Psoas muscle (tissue), 8 donors: ENCODE results near the gene PTN. TPM values are rescaled to one million over a fixed set of nuclear protein-coding genes. Genes with fewer than 3 reads are reported as not detected.
"Not testable (repeated sequence)": the region's sequence is repeated elsewhere in the genome, so short reads cannot be mapped to it uniquely, and the experiment has no call there.

ENCODE experiments used
- ATAC-seq, 4 donors: fragments of 200-7000 bp; cut with Tn5 transposase; one replicate each; pipeline ENCODE4 v1.9.1; 2020; ENCODE audit warnings: moderate library complexity in 3 of 4, mild to moderate bottlenecking in 2 of 4
- DNase-seq, 2 donors: peaks; one replicate each; pipeline ENCODE4 v3.0.0-alpha.2; 2020
- H3K27ac ChIP-seq: fragments of 200-600 bp; one replicate; pipeline ENCODE4 v1.8.0; 2022
- H3K27me3 ChIP-seq, 3 donors: fragments of 200-600 bp in 1 of 3; one replicate each; pipeline versions ENCODE4 v1.6.1 to v1.8.0; 2013 to 2022; ENCODE audit warnings: low read length in 2 of 3, mild to moderate bottlenecking in 2 of 3, moderate library complexity in 1 of 3; ENCODE audit not compliant: insufficient read depth in 3 of 3
- H3K36me3 ChIP-seq, 2 donors: fragments of 200-600 bp in 1 of 2; one replicate each; pipeline versions ENCODE4 v1.6.1 to v1.8.0; 2013 to 2022; ENCODE audit warnings: low read depth in 1 of 2, mild to moderate bottlenecking in 1 of 2, moderate library complexity in 1 of 2; ENCODE audit not compliant: insufficient read depth in 1 of 2
- H3K4me1 ChIP-seq: fragments of 200-600 bp; one replicate; pipeline ENCODE4 v1.8.0; 2022
- H3K4me3 ChIP-seq: fragments of 200-600 bp; one replicate; pipeline ENCODE4 v1.8.0; 2022; ENCODE audit warnings: mild to moderate bottlenecking
- H3K9me3 ChIP-seq: fragments of 200-600 bp; one replicate; pipeline ENCODE4 v1.8.0; 2022
- CTCF ChIP-seq: fragments of 200-600 bp; IDR thresholded peaks from one replicate; pipeline ENCODE4 v1.8.0; 2022; ENCODE audit warnings: antibody characterized with exemption
- WGBS, 3 donors: extraction: QIAGEN DNeasy Blood & Tissue Kit; methylation state at CpG; one replicate each; pipeline versions ENCODE4 v1.1.6 to v1.1.7; 2013; 5-methylcytosine and 5-hydroxymethylcytosine counted together
- intact Hi-C, 2 donors: fragments of 100-400 bp; cut with DNase I; formaldehyde crosslinking; loops; one replicate each; pipeline versions ENCODE4 v1.11.0 to v1.14.2; 2022
- polyA plus RNA-seq, 3 donors: library from polyadenylated mRNA; stranded (reverse); fragments of 200-250 nt; gene quantifications; one replicate each; pipeline ENCODE4 v1.2.3, GENCODE V29; 2013
- total RNA-seq, 4 donors: library from RNA; stranded (reverse); fragmentation: NEBNext Ultra II Directional in 2 of 4; extraction: Animal tissue kit (Norgen Biotek cat#: 25700) in 2 of 4; gene quantifications; one replicate each; pipeline versions ENCODE4 v1.2.1 to v1.2.4, GENCODE V29; 2021 to 2023
- donor health status: healthy with polysubstance abuse.
- donor health status: DM: no; HTN: no; CAD: no; lungs with moderate emphysema.
- donor health status: Bipolar disorder and iron deficiency.
- donor health status: healthy.
- donor health status: DM: yes; HTN: yes; CAD: no.
- donor health status: DM: no; HTN: no; CAD: no.
- donor health status: DM: no; HTN: no; CAD: no.
- donor health status: DM: yes; HTN: yes; CAD: no.

Gene PTN
- total and polyA plus RNA-seq, 7 donors = 0.13 to 4.2 (median 0.61) TPM

GRCh38 chr7:137283153-137283552, 60.4 kb downstream of the PTN start:
- DNase-seq = no peak
- Histone ChIP-seq H3K27me3 (no peaks in the 10 kb centered on the region), H3K9me3 (no peaks in the 10 kb centered on the region), H3K4me3 (no peak overlapping the region), H3K36me3 (no peaks in the 10 kb centered on the region), H3K27ac (no peak overlapping the region), H3K4me1 (no peaks in the 10 kb centered on the region)
- no peak for TF ChIP-seq CTCF
- no peak for ATAC-seq
- intact Hi-C loops = no loop called here
- WGBS, 3 donors = 28 to 43% (median 32%) methylated on average over 6 of the region's 6 CpGs

- DNase-seq (no peak), ATAC-seq (no peak)
- Histone ChIP-seq H3K9me3 (no peaks in the 10 kb centered on the region), H3K4me1 (no peaks in the 10 kb centered on the region), H3K27ac (no peak overlapping the region), H3K27me3 (no peaks in the 10 kb centered on the region), H3K4me3 (no peak overlapping the region), H3K36me3 (no peaks in the 10 kb centered on the region)
- no peak for TF ChIP-seq CTCF
- intact Hi-C loops = no loop called here
These were observed 61.5 kb downstream of the PTN start for GRCh38 chr7:137282043-137282442.

GRCh38 chr7:137276189-137276588, 67.3 kb downstream of the PTN start:
- no peak overlapping the region for H3K4me3 ChIP-seq
- 65 to 75% (median 68%) methylated on average over 5 of the region's 5 CpGs for WGBS, 3 donors
- no peak for TF ChIP-seq CTCF

GRCh38 chr7:137272249-137272648, 71.3 kb downstream of the PTN start:
- intact Hi-C loops = no loop called here
- Histone ChIP-seq H3K27me3 (no peaks in the 10 kb centered on the region), H3K4me3 (no peak overlapping the region), H3K9me3 (no peaks in the 10 kb centered on the region), H3K4me1 (no peaks in the 10 kb centered on the region), H3K36me3 (no peaks in the 10 kb centered on the region), H3K27ac (no peak overlapping the region)
- 86 to 92% (median 87%) methylated on average over 5 of the region's 5 CpGs for WGBS, 3 donors
- no peak for ATAC-seq
- DNase-seq = no peak
- TF ChIP-seq CTCF = no peak

More at GRCh38 chr7:137276189-137276588, 67.3 kb downstream of the PTN start:
- intact Hi-C loops = no loop called here
- no peak for DNase-seq
- H3K4me1 ChIP-seq = no peaks in the 10 kb centered on the region
- no peak for ATAC-seq
- H3K27ac ChIP-seq = no peak overlapping the region
- H3K9me3 ChIP-seq = no peaks in the 10 kb centered on the region
- H3K27me3 ChIP-seq = no peaks in the 10 kb centered on the region
- no peaks in the 10 kb centered on the region for H3K36me3 ChIP-seq

- no peaks in the 10 kb centered on the region for H3K9me3 ChIP-seq
- no peaks in the 10 kb centered on the region for H3K27me3 ChIP-seq
- ATAC-seq = no peak
- H3K4me3 ChIP-seq = no peak overlapping the region
- no peaks in the 10 kb centered on the region for H3K36me3 ChIP-seq
- DNase-seq = no peak
- WGBS, 3 donors = 89 to 91% (median 90%) methylated on average over 2 of the region's 2 CpGs
- no peak overlapping the region for H3K27ac ChIP-seq
- no peak for TF ChIP-seq CTCF
- intact Hi-C loops = no loop called here
- H3K4me1 ChIP-seq = no peaks in the 10 kb centered on the region
These were observed 74.3 kb downstream of the PTN start for GRCh38 chr7:137269240-137269639.

GRCh38 chr7:137268001-137268865, 75.3 kb downstream of the PTN start:
- intact Hi-C loops, H3K9me3 ChIP-seq, H3K27me3 ChIP-seq, H3K4me3 ChIP-seq, H3K4me1 ChIP-seq, ATAC-seq, DNase-seq, H3K27ac ChIP-seq, H3K36me3 ChIP-seq: not testable (repeated sequence)
- 94 to 96% (median 95%) methylated on average over 34 of the region's 34 CpGs for WGBS, 3 donors
